GM12891 (cell line): ENCODE data around the gene KCNQ5.

ENCODE experiments used
- POLR2A ChIP-seq: IDR thresholded peaks from 2 replicates; pipeline ENCODE4 v1.6.1; 2011; ENCODE audit warnings: low read depth, low read length, control low read depth
- POLR2AphosphoS5 ChIP-seq: IDR thresholded peaks from 2 replicates; pipeline ENCODE4 v1.6.1; 2011; ENCODE audit warnings: low read depth, low read length, control low read depth
- TAF1 ChIP-seq: IDR thresholded peaks from 2 replicates; pipeline ENCODE4 v1.6.1; 2011; ENCODE audit warnings: low read depth, low read length, control low read depth

- TF ChIP-seq POLR2AphosphoS5 (no peak), POLR2A (no peak), TAF1 (no peak)
These were observed 363.3 kb downstream of the KCNQ5 start for GRCh38 chr6:72984981-72985665.
